H54 (cell line): ENCODE measurements around the gene CA5A.

Experiments used
- DNase-seq: peaks from one replicate; pipeline ENCODE4 v3.0.0; 2011; ENCODE audit warnings: low spot score, mixed read lengths; ENCODE audit not compliant: insufficient read length
- FAIRE-seq: peaks from 3 replicates; lab custom pipeline; 2011; peaks lifted over from hg19 to GRCh38; lab: Jason Lieb, UNC
- POLR2A ChIP-seq: IDR thresholded peaks from 2 replicates; pipeline ENCODE4 v1.6.1; 2011; ENCODE audit warnings: low read depth, mild to moderate bottlenecking, low read length

Gene CA5A

GRCh38 chr16:87844809-87845208, 91.5 kb downstream of the CA5A start:
- FAIRE-seq (no peak), DNase-seq (no peak)
- TF ChIP-seq POLR2A: no peak

- no peak for TF ChIP-seq POLR2A
- DNase-seq (no peak), FAIRE-seq (no peak)
Measured at GRCh38 chr16:87844120-87844733, 92.1 kb downstream of the CA5A start.

GRCh38 chr16:87843678-87844105, 92.6 kb downstream of the CA5A start:
- no peak for DNase-seq
- TF ChIP-seq POLR2A: no peak
- FAIRE-seq: no peak

GRCh38 chr16:87842209-87842869, 94.0 kb downstream of the CA5A start:
- no peak for FAIRE-seq
- TF ChIP-seq POLR2A: no peak
- DNase-seq: no peak

GRCh38 chr16:87841340-87842208, 94.8 kb downstream of the CA5A start:
- no peak for DNase-seq
- TF ChIP-seq POLR2A: no peak
- FAIRE-seq: no peak

- TF ChIP-seq POLR2A: no peak
- DNase-seq (no peak), FAIRE-seq (no peak)
Measured at GRCh38 chr16:87840271-87840978, 95.9 kb downstream of the CA5A start.

- no peak for FAIRE-seq
- no peak for DNase-seq
- no peak for TF ChIP-seq POLR2A
Measured at GRCh38 chr16:87839542-87840270, 96.6 kb downstream of the CA5A start.

- DNase-seq (no peak), FAIRE-seq (no peak)
- TF ChIP-seq POLR2A: no peak
Measured at GRCh38 chr16:87838643-87839541, 97.4 kb downstream of the CA5A start.
